Neural crest cell (in vitro differentiated cells): Measurements from ENCODE around the gene PCDHA4. TPM values are rescaled to one million over a fixed set of nuclear protein-coding genes. Genes with fewer than 3 reads are reported as not detected.
"Not testable (repeated sequence)": the region's sequence is repeated elsewhere in the genome, so short reads cannot be mapped to it uniquely, and the experiment has no call there.

Source experiments
- DNase-seq: peaks from one replicate; pipeline ENCODE4 v3.0.0; 2021; ENCODE audit warnings: low read depth, mixed read lengths, low spot score
- H3K27ac Mint-ChIP-seq: one replicate; pipeline ENCODE4 v1.8.0; 2021; ENCODE audit warnings: mild to moderate bottlenecking, mixed read lengths; ENCODE audit not compliant: unreplicated experiment
- H3K27me3 Mint-ChIP-seq: 2 replicates; pipeline ENCODE4 v1.8.0; 2021; ENCODE audit warnings: low read depth, mild to moderate bottlenecking, mixed read lengths
- H3K36me3 Mint-ChIP-seq: 2 replicates; pipeline ENCODE4 v1.8.0; 2021; ENCODE audit warnings: low read depth, mild to moderate bottlenecking, mixed read lengths
- H3K4me1 Mint-ChIP-seq: 2 replicates; pipeline ENCODE4 v1.8.0; 2021; ENCODE audit warnings: mixed read lengths
- H3K4me3 Mint-ChIP-seq: one replicate; pipeline ENCODE4 v1.8.0; 2021; ENCODE audit warnings: mild to moderate bottlenecking, mixed read lengths
- H3K9me3 Mint-ChIP-seq: 2 replicates; pipeline ENCODE4 v1.8.0; 2021; ENCODE audit warnings: mixed read lengths
- total RNA-seq: library from RNA; stranded (reverse); gene quantifications from 2 replicates; pipeline ENCODE4 v1.2.1, GENCODE V29; 2021
- TF ChIP-seq, protein P1 (sequence below): fragments of 200-600 bp; sonication (generic); conservative IDR thresholded peaks from 2 replicates; pipeline ENCODE4 v1.5.0; 2021; ENCODE audit warnings: antibody characterized with exemption, mild to moderate bottlenecking

Gene PCDHA4
- total RNA-seq, 1 donor from 2014 or later, result 9.0 TPM

DNA sequence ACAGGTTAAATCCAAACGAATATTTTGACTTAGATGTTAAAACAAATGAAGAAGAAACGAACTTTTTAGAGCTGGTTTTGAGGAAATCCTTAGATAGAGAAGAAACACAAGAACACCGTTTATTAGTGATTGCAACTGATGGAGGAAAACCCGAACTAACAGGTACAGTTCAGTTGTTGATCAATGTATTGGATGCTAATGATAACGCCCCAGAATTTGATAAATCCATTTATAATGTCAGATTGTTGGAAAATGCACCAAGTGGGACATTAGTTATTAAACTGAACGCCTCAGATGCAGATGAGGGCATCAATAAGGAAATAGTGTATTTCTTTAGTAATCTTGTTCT, 15.4 kb downstream of the PCDHA4 start:
- H3K27ac Mint-ChIP-seq, result no peak overlapping the region
- H3K27me3 Mint-ChIP-seq, result no peaks in the 10 kb centered on the region
- TF ChIP-seq, protein P1, sequence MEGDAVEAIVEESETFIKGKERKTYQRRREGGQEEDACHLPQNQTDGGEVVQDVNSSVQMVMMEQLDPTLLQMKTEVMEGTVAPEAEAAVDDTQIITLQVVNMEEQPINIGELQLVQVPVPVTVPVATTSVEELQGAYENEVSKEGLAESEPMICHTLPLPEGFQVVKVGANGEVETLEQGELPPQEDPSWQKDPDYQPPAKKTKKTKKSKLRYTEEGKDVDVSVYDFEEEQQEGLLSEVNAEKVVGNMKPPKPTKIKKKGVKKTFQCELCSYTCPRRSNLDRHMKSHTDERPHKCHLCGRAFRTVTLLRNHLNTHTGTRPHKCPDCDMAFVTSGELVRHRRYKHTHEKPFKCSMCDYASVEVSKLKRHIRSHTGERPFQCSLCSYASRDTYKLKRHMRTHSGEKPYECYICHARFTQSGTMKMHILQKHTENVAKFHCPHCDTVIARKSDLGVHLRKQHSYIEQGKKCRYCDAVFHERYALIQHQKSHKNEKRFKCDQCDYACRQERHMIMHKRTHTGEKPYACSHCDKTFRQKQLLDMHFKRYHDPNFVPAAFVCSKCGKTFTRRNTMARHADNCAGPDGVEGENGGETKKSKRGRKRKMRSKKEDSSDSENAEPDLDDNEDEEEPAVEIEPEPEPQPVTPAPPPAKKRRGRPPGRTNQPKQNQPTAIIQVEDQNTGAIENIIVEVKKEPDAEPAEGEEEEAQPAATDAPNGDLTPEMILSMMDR, result no peak
- DNase-seq, result no peak
- H3K36me3 Mint-ChIP-seq, result peaks cover 49% of the 10 kb centered on the region
- H3K4me3 Mint-ChIP-seq, result no peak overlapping the region
- H3K9me3 Mint-ChIP-seq, result peaks cover 3% of the 10 kb centered on the region
- peaks cover 4% of the 10 kb centered on the region for H3K4me1 Mint-ChIP-seq

DNA sequence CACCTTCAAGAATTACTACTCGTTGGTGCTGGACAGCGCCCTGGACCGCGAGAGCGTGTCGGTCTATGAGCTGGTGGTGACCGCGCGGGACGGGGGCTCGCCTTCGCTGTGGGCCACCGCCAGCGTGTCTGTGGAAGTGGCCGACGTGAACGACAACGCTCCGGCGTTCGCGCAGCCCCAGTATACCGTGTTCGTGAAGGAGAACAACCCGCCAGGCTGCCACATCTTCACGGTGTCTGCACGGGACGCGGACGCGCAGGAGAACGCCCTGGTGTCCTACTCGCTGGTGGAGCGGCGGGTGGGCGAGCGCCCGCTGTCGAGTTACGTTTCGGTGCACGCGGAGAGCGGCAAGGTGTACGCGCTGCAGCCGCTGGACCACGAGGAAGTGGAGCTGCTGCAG, 16.1 kb downstream of the PCDHA4 start:
- not testable (repeated sequence) for H3K4me1 Mint-ChIP-seq, H3K4me3 Mint-ChIP-seq, DNase-seq, H3K27ac Mint-ChIP-seq, H3K9me3 Mint-ChIP-seq, H3K27me3 Mint-ChIP-seq
- H3K36me3 Mint-ChIP-seq, result peaks cover 46% of the 10 kb centered on the region

DNA sequence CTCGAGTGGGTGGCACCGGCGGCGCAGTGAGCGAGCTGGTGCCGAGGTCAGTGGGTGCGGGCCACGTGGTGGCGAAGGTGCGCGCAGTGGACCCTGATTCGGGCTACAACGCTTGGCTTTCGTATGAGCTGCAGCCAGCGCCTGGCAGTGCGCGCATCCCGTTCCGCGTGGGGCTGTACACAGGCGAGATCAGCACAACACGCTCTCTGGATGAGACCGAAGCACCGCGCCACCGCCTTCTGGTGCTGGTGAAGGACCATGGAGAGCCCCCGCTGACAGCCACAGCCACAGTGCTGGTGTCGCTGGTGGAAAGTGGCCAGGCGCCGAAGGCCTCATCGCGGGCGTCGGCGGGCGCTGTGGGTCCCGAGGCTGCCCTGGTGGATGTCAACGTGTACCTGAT, 16.6 kb downstream of the PCDHA4 start:
- H3K4me3 Mint-ChIP-seq, result no peak overlapping the region
- H3K36me3 Mint-ChIP-seq, result peaks cover 44% of the 10 kb centered on the region
- H3K9me3 Mint-ChIP-seq, result peaks cover 5% of the 10 kb centered on the region
- no peak for DNase-seq
- TF ChIP-seq, protein P1, result no peak
- H3K4me1 Mint-ChIP-seq, result peaks cover 7% of the 10 kb centered on the region
- no peak overlapping the region for H3K27ac Mint-ChIP-seq
- no peaks in the 10 kb centered on the region for H3K27me3 Mint-ChIP-seq

DNA sequence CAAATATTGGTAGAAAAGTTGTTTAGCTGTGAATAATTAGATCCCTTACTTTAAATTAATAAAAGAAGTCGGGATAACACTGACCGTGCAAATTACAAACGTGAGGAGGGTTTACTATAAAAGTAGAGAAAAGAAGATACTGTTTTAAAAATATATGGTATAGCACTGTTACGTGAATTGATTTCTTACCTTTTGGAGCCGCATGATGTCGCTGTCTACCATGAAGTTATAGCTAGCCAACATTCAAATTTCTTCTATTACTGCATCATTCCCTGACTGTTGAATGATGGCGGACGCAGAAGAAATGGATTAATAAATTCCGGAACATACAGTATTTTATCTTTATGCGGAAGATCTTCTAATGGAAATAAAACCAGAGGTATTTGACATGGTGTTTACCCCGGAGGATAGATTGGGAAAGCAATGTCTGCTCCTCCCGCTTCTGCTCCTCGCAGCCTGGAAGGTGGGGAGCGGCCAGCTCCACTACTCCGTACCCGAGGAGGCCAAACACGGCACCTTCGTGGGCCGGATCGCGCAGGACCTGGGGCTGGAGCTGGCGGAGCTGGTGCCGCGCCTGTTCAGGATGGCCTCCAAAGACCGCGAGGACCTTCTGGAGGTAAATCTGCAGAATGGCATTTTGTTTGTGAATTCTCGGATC, 21.0 kb downstream of the PCDHA4 start, which contains the start of gene PCDHA6:
Gene PCDHA6 (plus strand): TSS at position 257 of the 658 bp plus-strand sequence. CDS start 132 bp downstream, at position 389.
- Mint-ChIP-seq H3K4me1 (peaks cover 10% of the 10 kb centered on the region), H3K27ac (peak within 1 kb of the TSS; percentile 92), H3K27me3 (no peaks in the 10 kb centered on the region), H3K4me3 (peak within 1 kb of the TSS; percentile 87), H3K36me3 (peaks cover 57% of the 10 kb centered on the region), H3K9me3 (peaks cover 9% of the 10 kb centered on the region)
- DNase-seq, result no peak
- TF ChIP-seq, protein P1, result peak; percentile 69

DNA sequence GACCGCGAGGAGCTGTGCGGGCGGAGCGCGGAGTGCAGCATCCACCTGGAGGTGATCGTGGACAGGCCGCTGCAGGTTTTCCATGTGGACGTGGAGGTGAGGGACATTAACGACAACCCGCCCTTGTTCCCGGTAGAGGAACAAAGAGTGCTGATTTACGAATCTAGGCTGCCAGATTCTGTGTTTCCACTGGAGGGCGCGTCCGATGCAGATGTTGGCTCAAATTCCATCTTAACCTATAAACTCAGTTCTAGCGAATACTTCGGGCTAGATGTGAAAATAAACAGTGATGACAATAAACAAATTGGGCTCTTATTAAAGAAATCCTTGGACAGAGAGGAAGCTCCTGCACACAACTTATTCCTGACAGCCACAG, 21.5 kb downstream of the PCDHA4 start:
- Mint-ChIP-seq H3K27me3 (no peaks in the 10 kb centered on the region), H3K9me3 (peaks cover 12% of the 10 kb centered on the region), H3K36me3 (peaks cover 58% of the 10 kb centered on the region), H3K4me1 (peaks cover 10% of the 10 kb centered on the region), H3K4me3 (peak overlapping the region; percentile 87), H3K27ac (peak overlapping the region; percentile 92)
- no peak for DNase-seq
- TF ChIP-seq, protein P1, result peak; percentile 45

DNA sequence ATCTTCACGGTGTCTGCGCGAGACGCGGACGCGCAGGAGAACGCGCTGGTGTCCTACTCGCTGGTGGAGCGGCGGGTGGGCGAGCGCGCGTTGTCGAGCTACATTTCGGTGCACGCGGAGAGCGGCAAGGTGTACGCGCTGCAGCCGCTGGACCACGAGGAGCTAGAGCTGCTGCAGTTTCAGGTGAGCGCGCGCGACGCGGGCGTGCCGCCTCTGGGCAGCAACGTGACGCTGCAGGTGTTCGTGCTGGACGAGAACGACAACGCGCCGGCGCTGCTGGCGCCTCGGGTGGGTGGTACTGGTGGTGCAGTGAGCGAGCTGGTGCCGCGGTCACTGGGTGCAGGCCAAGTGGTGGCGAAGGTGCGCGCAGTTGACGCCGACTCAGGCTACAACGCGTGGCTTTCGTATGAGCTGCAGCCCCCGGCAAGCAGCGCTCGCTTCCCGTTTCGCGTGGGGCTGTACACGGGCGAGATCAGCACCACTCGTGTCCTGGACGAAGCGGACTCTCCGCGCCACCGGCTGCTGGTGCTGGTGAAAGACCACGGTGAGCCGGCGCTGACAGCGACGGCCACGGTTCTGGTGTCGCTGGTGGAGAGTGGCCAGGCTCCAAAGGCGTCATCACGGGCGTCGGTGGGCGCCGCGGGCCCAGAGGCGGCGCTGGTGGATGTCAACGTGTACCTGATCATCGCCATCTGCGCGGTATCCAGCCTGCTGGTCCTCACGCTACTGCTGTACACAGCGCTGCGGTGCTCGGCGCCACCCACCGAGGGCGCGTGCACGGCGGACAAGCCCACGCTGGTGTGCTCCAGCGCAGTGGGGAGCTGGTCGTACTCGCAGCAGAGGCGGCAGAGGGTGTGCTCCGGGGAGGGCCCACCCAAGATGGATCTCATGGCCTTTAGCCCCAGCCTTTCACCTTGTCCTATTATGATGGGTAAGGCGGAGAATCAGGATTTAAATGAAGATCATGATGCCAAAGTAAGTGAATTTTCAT, 22.9 kb downstream of the PCDHA4 start:
- Mint-ChIP-seq H3K36me3 (peaks cover 66% of the 10 kb centered on the region), H3K9me3 (peaks cover 14% of the 10 kb centered on the region)
- not testable (repeated sequence) for H3K4me1 Mint-ChIP-seq, DNase-seq, H3K27ac Mint-ChIP-seq, H3K4me3 Mint-ChIP-seq, H3K27me3 Mint-ChIP-seq
